ENCODE results near the gene FBXL7.

Gene FBXL7

GRCh38 chr5:15720515-15720914, 220.5 kb downstream of the FBXL7 start:
- Histone ChIP-seq H3K9ac (no peak overlapping the region), H3K36me3 (no peaks in the 10 kb centered on the region), H3K27ac (no peak overlapping the region), H3K4me3 (no peak overlapping the region), H3K27me3 (no peaks in the 10 kb centered on the region), H3K4me2 (no peak overlapping the region), H4K20me1 (no peaks in the 10 kb centered on the region), H3K4me1 (no peaks in the 10 kb centered on the region), H3K9me3 (replicated peaks in 1 of 11) (peaks cover 0 to 13% (median 3%) of the 10 kb centered on the region in 11 experiments; a peak in 5 of 22 replicates)
- no peak for TF ChIP-seq Cebpa-rat (IDR thresholded peaks at IDR 0.05)

GRCh38 chr5:15722305-15722704, 222.3 kb downstream of the FBXL7 start:
- TF ChIP-seq Cebpa-rat (IDR thresholded peaks at IDR 0.05), result no peak
- Histone ChIP-seq H3K9ac (no peak overlapping the region), H3K9me3 (replicated peaks in 1 of 11) (peaks cover 3 to 28% (median 9%) of the 10 kb centered on the region in 11 experiments; a peak in 17 of 22 replicates), H3K27ac (no peak overlapping the region), H3K4me1 (no peaks in the 10 kb centered on the region), H4K20me1 (no peaks in the 10 kb centered on the region), H3K27me3 (no peaks in the 10 kb centered on the region), H3K4me3 (no peak overlapping the region), H3K36me3 (no peaks in the 10 kb centered on the region), H3K4me2 (no peak overlapping the region)

GRCh38 chr5:15727375-15727774, 227.4 kb downstream of the FBXL7 start:
- Histone ChIP-seq H3K4me3 (no peak overlapping the region), H3K36me3 (no peaks in the 10 kb centered on the region), H3K9me3 (replicated peaks in 1 of 11) (peaks cover 3 to 43% (median 20%) of the 10 kb centered on the region in 11 experiments; a peak in 18 of 22 replicates), H3K27me3 (no peaks in the 10 kb centered on the region), H3K4me1 (no peaks in the 10 kb centered on the region), H3K4me2 (no peak overlapping the region), H3K9ac (no peak overlapping the region), H4K20me1 (no peaks in the 10 kb centered on the region), H3K27ac (no peak overlapping the region)
- no peak for TF ChIP-seq Cebpa-rat (IDR thresholded peaks at IDR 0.05)

GRCh38 chr5:15728811-15729210, 228.8 kb downstream of the FBXL7 start:
- H4K20me1 ChIP-seq, result no peaks in the 10 kb centered on the region
- no peak overlapping the region for H3K27ac ChIP-seq
- no peaks in the 10 kb centered on the region for H3K4me1 ChIP-seq
- no peaks in the 10 kb centered on the region for H3K27me3 ChIP-seq
- no peaks in the 10 kb centered on the region for H3K36me3 ChIP-seq
- H3K9me3 ChIP-seq (replicated peaks in 1 of 11), result peaks cover 3 to 43% (median 20%) of the 10 kb centered on the region in 11 experiments; a peak in 18 of 22 replicates
- H3K4me2 ChIP-seq, result no peak overlapping the region
- H3K9ac ChIP-seq, result no peak overlapping the region
- H3K4me3 ChIP-seq, result no peak overlapping the region
- TF ChIP-seq Cebpa-rat (IDR thresholded peaks at IDR 0.05), result no peak

- TF ChIP-seq Cebpa-rat (IDR thresholded peaks at IDR 0.05), result no peak
- Histone ChIP-seq H3K4me3 (no peak overlapping the region), H4K20me1 (no peaks in the 10 kb centered on the region), H3K9me3 (replicated peaks in 1 of 11) (peaks cover 0 to 21% (median 14%) of the 10 kb centered on the region in 11 experiments; a peak in 17 of 22 replicates), H3K27me3 (no peaks in the 10 kb centered on the region), H3K36me3 (no peaks in the 10 kb centered on the region), H3K27ac (no peak overlapping the region), H3K4me2 (no peak overlapping the region), H3K9ac (no peak overlapping the region), H3K4me1 (no peaks in the 10 kb centered on the region)
Measured at GRCh38 chr5:15731699-15732098, 231.7 kb downstream of the FBXL7 start.

GRCh38 chr5:15734058-15734457, 234.1 kb downstream of the FBXL7 start:
- H3K36me3 ChIP-seq, result no peaks in the 10 kb centered on the region
- H3K4me3 ChIP-seq, result no peak overlapping the region
- H4K20me1 ChIP-seq, result no peaks in the 10 kb centered on the region
- H3K27ac ChIP-seq, result no peak overlapping the region
- no peaks in the 10 kb centered on the region for H3K4me1 ChIP-seq
- no peak overlapping the region for H3K4me2 ChIP-seq
- no peaks in the 10 kb centered on the region for H3K27me3 ChIP-seq
- TF ChIP-seq Cebpa-rat (IDR thresholded peaks at IDR 0.05), result no peak
- no peaks in the 10 kb centered on the region for H3K9me3 ChIP-seq (replicated peaks in 1 of 11)
- no peak overlapping the region for H3K9ac ChIP-seq

- TF ChIP-seq Cebpa-rat (IDR thresholded peaks at IDR 0.05), result no peak
- Histone ChIP-seq H3K4me1 (no peaks in the 10 kb centered on the region), H4K20me1 (no peaks in the 10 kb centered on the region), H3K4me2 (no peak overlapping the region), H3K9ac (no peak overlapping the region), H3K27me3 (no peaks in the 10 kb centered on the region), H3K36me3 (no peaks in the 10 kb centered on the region), H3K4me3 (no peak overlapping the region), H3K9me3 (replicated peaks in 1 of 11) (peaks cover 0 to 9% (median under 1%) of the 10 kb centered on the region in 11 experiments; a peak in 8 of 22 replicates), H3K27ac (no peak overlapping the region)
Measured at GRCh38 chr5:15737036-15737821, 237.2 kb downstream of the FBXL7 start.

- H3K27ac ChIP-seq, result no peak overlapping the region
- H3K9ac ChIP-seq, result no peak overlapping the region
- H3K27me3 ChIP-seq, result no peaks in the 10 kb centered on the region
- H3K4me3 ChIP-seq, result no peak overlapping the region
- no peaks in the 10 kb centered on the region for H3K4me1 ChIP-seq
- H3K9me3 ChIP-seq (replicated peaks in 1 of 11), result peaks cover 1 to 17% (median 8%) of the 10 kb centered on the region in 11 experiments; a peak in 18 of 22 replicates
- H3K36me3 ChIP-seq, result no peaks in the 10 kb centered on the region
- TF ChIP-seq Cebpa-rat (IDR thresholded peaks at IDR 0.05), result no peak
- no peak overlapping the region for H3K4me2 ChIP-seq
- no peaks in the 10 kb centered on the region for H4K20me1 ChIP-seq
Measured at GRCh38 chr5:15737871-15738664, 238.1 kb downstream of the FBXL7 start.

- TF ChIP-seq Cebpa-rat (IDR thresholded peaks at IDR 0.05), result no peak
- H3K27me3 ChIP-seq, result no peaks in the 10 kb centered on the region
- no peaks in the 10 kb centered on the region for H3K36me3 ChIP-seq
- H3K9ac ChIP-seq, result no peak overlapping the region
- no peak overlapping the region for H3K27ac ChIP-seq
- no peaks in the 10 kb centered on the region for H3K4me1 ChIP-seq
- H3K4me2 ChIP-seq, result no peak overlapping the region
- no peak overlapping the region for H3K4me3 ChIP-seq
- H4K20me1 ChIP-seq, result no peaks in the 10 kb centered on the region
- H3K9me3 ChIP-seq (replicated peaks in 1 of 11), result peaks cover 19 to 40% (median 26%) of the 10 kb centered on the region in 11 experiments
Measured at GRCh38 chr5:15740383-15740782, 240.4 kb downstream of the FBXL7 start.
